Immature natural killer cell (primary cell): Measurements from ENCODE around the gene GFPT2. TPM values are rescaled to one million over a fixed set of nuclear protein-coding genes. Genes with fewer than 3 reads are reported as not detected.

Experiments
- DNase-seq, 3 donors: peaks; one replicate each; pipeline ENCODE4 v3.0.0; 2022; ENCODE audit warnings: mixed read lengths in 1 of 3
- H3K27ac Mint-ChIP-seq, 6 donors: one replicate each; pipeline ENCODE4 v1.8.0; 2020; ENCODE audit warnings: mixed read lengths in 6 of 6, mild to moderate bottlenecking in 5 of 6, inconsistent platforms in 4 of 6, moderate library complexity in 3 of 6
- H3K27me3 Mint-ChIP-seq, 3 donors: one replicate each; pipeline ENCODE4 v1.8.0; 2020 to 2021; ENCODE audit warnings: low read depth in 3 of 3, mild to moderate bottlenecking in 3 of 3, mixed read lengths in 3 of 3, moderate library complexity in 3 of 3, inconsistent platforms in 1 of 3
- H3K36me3 Mint-ChIP-seq, 3 donors: one replicate each; pipeline ENCODE4 v1.8.0; 2020; ENCODE audit warnings: mixed read lengths in 3 of 3, inconsistent platforms in 2 of 3, mild to moderate bottlenecking in 2 of 3
- H3K4me1 Mint-ChIP-seq, 2 donors: one replicate each; pipeline ENCODE4 v1.8.0; 2020; ENCODE audit warnings: inconsistent platforms in 2 of 2, mild to moderate bottlenecking in 2 of 2, mixed read lengths in 2 of 2, moderate library complexity in 1 of 2
- H3K4me3 Mint-ChIP-seq, 5 donors: one replicate each; pipeline ENCODE4 v1.8.0; 2020; ENCODE audit warnings: mild to moderate bottlenecking in 5 of 5, mixed read lengths in 5 of 5, inconsistent platforms in 3 of 5, moderate library complexity in 3 of 5
- H3K9me3 Mint-ChIP-seq, 6 donors: one replicate each; pipeline ENCODE4 v1.8.0; 2020; ENCODE audit warnings: mild to moderate bottlenecking in 6 of 6, mixed read lengths in 6 of 6, inconsistent platforms in 4 of 6, moderate library complexity in 3 of 6
- polyA plus RNA-seq, 3 donors: library from polyadenylated mRNA; unstranded; fragments of 300-500 nt; fragmentation: Illumina TruSeq; gene quantifications; one replicate each; pipeline ENCODE4 v1.2.3, GENCODE V29; 2021

Gene GFPT2
- polyA plus RNA-seq, 3 donors from 2014 or later = not detected

- no peak for DNase-seq
- Mint-ChIP-seq H3K27me3 (peaks cover 4 to 6% (median 5%) of the 10 kb centered on the region in 3 donors), H3K4me3 (no peak overlapping the region), H3K27ac (no peak overlapping the region), H3K9me3 (no peaks in the 10 kb centered on the region), H3K4me1 (no peaks in the 10 kb centered on the region), H3K36me3 (no peaks in the 10 kb centered on the region)
These were observed 34.7 kb upstream of the GFPT2 start for GRCh38 chr5:180387798-180388197.

GRCh38 chr5:180382926-180383325 lies 29.8 kb upstream of the GFPT2 start:
- H3K9me3 Mint-ChIP-seq = no peaks in the 10 kb centered on the region
- DNase-seq = no peak
- H3K4me1 Mint-ChIP-seq = no peaks in the 10 kb centered on the region
- H3K27me3 Mint-ChIP-seq = peaks cover 4 to 8% (median 4%) of the 10 kb centered on the region in 3 donors
- H3K4me3 Mint-ChIP-seq = no peak overlapping the region
- H3K27ac Mint-ChIP-seq = no peak overlapping the region
- H3K36me3 Mint-ChIP-seq = no peaks in the 10 kb centered on the region

GRCh38 chr5:180381851-180382480 lies 28.8 kb upstream of the GFPT2 start:
- peaks cover 0 to 5% (median 4%) of the 10 kb centered on the region in 3 donors for H3K27me3 Mint-ChIP-seq
- H3K27ac Mint-ChIP-seq = no peak overlapping the region
- no peaks in the 10 kb centered on the region for H3K36me3 Mint-ChIP-seq
- no peak overlapping the region for H3K4me3 Mint-ChIP-seq
- H3K4me1 Mint-ChIP-seq = no peaks in the 10 kb centered on the region
- no peaks in the 10 kb centered on the region for H3K9me3 Mint-ChIP-seq
- no peak for DNase-seq

GRCh38 chr5:180381428-180381827 lies 28.3 kb upstream of the GFPT2 start:
- H3K27ac Mint-ChIP-seq = no peak overlapping the region
- H3K9me3 Mint-ChIP-seq = no peaks in the 10 kb centered on the region
- H3K4me3 Mint-ChIP-seq = no peak overlapping the region
- H3K36me3 Mint-ChIP-seq = no peaks in the 10 kb centered on the region
- DNase-seq = no peak
- peaks cover 0 to 5% (median 4%) of the 10 kb centered on the region in 3 donors for H3K27me3 Mint-ChIP-seq
- H3K4me1 Mint-ChIP-seq = no peaks in the 10 kb centered on the region

- H3K27ac Mint-ChIP-seq = no peak overlapping the region
- H3K36me3 Mint-ChIP-seq = no peaks in the 10 kb centered on the region
- H3K4me1 Mint-ChIP-seq = no peaks in the 10 kb centered on the region
- H3K4me3 Mint-ChIP-seq = no peak overlapping the region
- DNase-seq = no peak
- no peaks in the 10 kb centered on the region for H3K9me3 Mint-ChIP-seq
- H3K27me3 Mint-ChIP-seq = peaks cover 0 to 5% (median 3%) of the 10 kb centered on the region in 3 donors
These were observed 27.7 kb upstream of the GFPT2 start for GRCh38 chr5:180380856-180381255.

- no peak for DNase-seq
- no peak overlapping the region for H3K4me3 Mint-ChIP-seq
- no peak overlapping the region for H3K27ac Mint-ChIP-seq
- peaks cover 0 to 5% (median 2%) of the 10 kb centered on the region in 3 donors for H3K27me3 Mint-ChIP-seq
- no peaks in the 10 kb centered on the region for H3K9me3 Mint-ChIP-seq
- H3K36me3 Mint-ChIP-seq = no peaks in the 10 kb centered on the region
- H3K4me1 Mint-ChIP-seq = no peaks in the 10 kb centered on the region
These were observed 27.3 kb upstream of the GFPT2 start for GRCh38 chr5:180380441-180380840.

- no peaks in the 10 kb centered on the region for H3K9me3 Mint-ChIP-seq
- no peaks in the 10 kb centered on the region for H3K4me1 Mint-ChIP-seq
- H3K27me3 Mint-ChIP-seq = peaks cover 0 to 5% (median 1%) of the 10 kb centered on the region in 3 donors
- H3K36me3 Mint-ChIP-seq = no peaks in the 10 kb centered on the region
- no peak for DNase-seq
- no peak overlapping the region for H3K27ac Mint-ChIP-seq
- H3K4me3 Mint-ChIP-seq = no peak overlapping the region
These were observed 26.4 kb upstream of the GFPT2 start for GRCh38 chr5:180379355-180380070.

- no peaks in the 10 kb centered on the region for H3K36me3 Mint-ChIP-seq
- no peak overlapping the region for H3K4me3 Mint-ChIP-seq
- no peaks in the 10 kb centered on the region for H3K9me3 Mint-ChIP-seq
- no peak overlapping the region for H3K27ac Mint-ChIP-seq
- H3K27me3 Mint-ChIP-seq = peaks cover 1 to 4% (median 3%) of the 10 kb centered on the region in 3 donors
- no peaks in the 10 kb centered on the region for H3K4me1 Mint-ChIP-seq
- no peak for DNase-seq
These were observed 25.6 kb upstream of the GFPT2 start for GRCh38 chr5:180378438-180379344.

- Mint-ChIP-seq H3K4me3 (no peak overlapping the region), H3K9me3 (no peaks in the 10 kb centered on the region), H3K27me3 (peaks cover 1 to 5% (median 4%) of the 10 kb centered on the region in 3 donors), H3K4me1 (no peaks in the 10 kb centered on the region), H3K27ac (no peak overlapping the region), H3K36me3 (no peaks in the 10 kb centered on the region)
- no peak for DNase-seq
These were observed 24.5 kb upstream of the GFPT2 start for GRCh38 chr5:180377556-180378197.

- Mint-ChIP-seq H3K4me3 (no peak overlapping the region), H3K27ac (peak overlapping the region in 1 of 6 donors; percentile 14), H3K4me1 (no peaks in the 10 kb centered on the region), H3K36me3 (no peaks in the 10 kb centered on the region), H3K27me3 (peaks cover 1 to 7% (median 4%) of the 10 kb centered on the region in 3 donors), H3K9me3 (no peaks in the 10 kb centered on the region)
- no peak for DNase-seq
These were observed 23.4 kb upstream of the GFPT2 start for GRCh38 chr5:180376511-180376910.

GRCh38 chr5:180375955-180376354 lies 22.8 kb upstream of the GFPT2 start:
- H3K9me3 Mint-ChIP-seq = no peaks in the 10 kb centered on the region
- no peak overlapping the region for H3K27ac Mint-ChIP-seq
- DNase-seq = no peak
- H3K4me3 Mint-ChIP-seq = no peak overlapping the region
- no peaks in the 10 kb centered on the region for H3K4me1 Mint-ChIP-seq
- H3K27me3 Mint-ChIP-seq = peaks cover 1 to 9% (median 2%) of the 10 kb centered on the region in 3 donors
- no peaks in the 10 kb centered on the region for H3K36me3 Mint-ChIP-seq

GRCh38 chr5:180375291-180375690 lies 22.2 kb upstream of the GFPT2 start:
- Mint-ChIP-seq H3K4me1 (no peaks in the 10 kb centered on the region), H3K27ac (no peak overlapping the region), H3K9me3 (no peaks in the 10 kb centered on the region), H3K4me3 (no peak overlapping the region), H3K36me3 (no peaks in the 10 kb centered on the region), H3K27me3 (peaks cover 1 to 9% (median 2%) of the 10 kb centered on the region in 3 donors)
- no peak for DNase-seq

GRCh38 chr5:180373870-180374269 lies 20.7 kb upstream of the GFPT2 start:
- Mint-ChIP-seq H3K36me3 (no peaks in the 10 kb centered on the region), H3K27ac (no peak overlapping the region), H3K4me1 (peaks cover 0 to under 1% of the 10 kb centered on the region in 2 donors), H3K27me3 (peaks cover 0 to 9% (median 1%) of the 10 kb centered on the region in 3 donors), H3K4me3 (no peak overlapping the region), H3K9me3 (no peaks in the 10 kb centered on the region)
- no peak for DNase-seq
